Endothelial cell (in vitro differentiated cells): ENCODE results near the gene MBTPS2. TPM values are rescaled to one million over a fixed set of nuclear protein-coding genes. Genes with fewer than 3 reads are reported as not detected.
A peak's percentile ranks its signal among the peaks of the same experiment; 100 is the strongest.

Experiments used
- DNase-seq: peaks from one replicate; pipeline ENCODE4 v3.0.0; 2021; ENCODE audit warnings: low spot score
- H3K27ac Mint-ChIP-seq: one replicate; pipeline ENCODE4 v1.8.0; 2021; ENCODE audit warnings: mixed read lengths, inconsistent platforms; ENCODE audit not compliant: unreplicated experiment
- H3K27me3 Mint-ChIP-seq: one replicate; pipeline ENCODE4 v1.8.0; 2021; ENCODE audit warnings: mild to moderate bottlenecking, moderate library complexity, mixed read lengths, inconsistent platforms; ENCODE audit not compliant: unreplicated experiment
- H3K36me3 Mint-ChIP-seq: one replicate; pipeline ENCODE4 v1.8.0; 2021; ENCODE audit warnings: mild to moderate bottlenecking, low read depth, mixed read lengths, inconsistent platforms; ENCODE audit not compliant: unreplicated experiment
- H3K4me1 Mint-ChIP-seq: one replicate; pipeline ENCODE4 v1.8.0; 2021; ENCODE audit warnings: mild to moderate bottlenecking, mixed read lengths, inconsistent platforms; ENCODE audit not compliant: unreplicated experiment
- H3K4me3 Mint-ChIP-seq: one replicate; pipeline ENCODE4 v1.8.0; 2021; ENCODE audit warnings: mild to moderate bottlenecking, mixed read lengths, inconsistent platforms; ENCODE audit not compliant: unreplicated experiment
- H3K9me3 Mint-ChIP-seq: one replicate; pipeline ENCODE4 v1.8.0; 2021; ENCODE audit warnings: mixed read lengths, inconsistent platforms; ENCODE audit not compliant: unreplicated experiment
- CTCF ChIP-seq: fragments of 200-600 bp; sonication (generic); IDR thresholded peaks from one replicate; pipeline ENCODE4 v1.5.0; 2021; ENCODE audit warnings: antibody characterized with exemption; ENCODE audit not compliant: unreplicated experiment
- long read RNA-seq: library from polyadenylated mRNA; unstranded; transcript quantifications from one replicate; pipeline ENCODE4 v2.0.0, GENCODE V29; 2020; ENCODE audit not compliant: unreplicated experiment
- total RNA-seq: library from RNA; stranded (reverse); fragmentation: NEBNext Ultra II Directional; extraction: Animal tissue kit (Norgen Biotek cat#: 25700); gene quantifications from one replicate; pipeline ENCODE4 v1.2.1, GENCODE V29; 2021; ENCODE audit not compliant: unreplicated experiment

Gene MBTPS2
- total RNA-seq, result 9.4 TPM
- long read RNA-seq, partial matches to known transcripts, result 2 of 4 reads
- long read RNA-seq, other reads (novel, unspliced or antisense), result 2 of 4 reads

GRCh38 chrX:21839334-21840192 is at the start of gene MBTPS2:
MBTPS2 (plus strand) TSS chrX:21839617; CDS start chrX:21839735, 118 bp downstream.
- H3K27me3 Mint-ChIP-seq, result peaks cover 3% of the 10 kb centered on the region
- no peaks in the 10 kb centered on the region for H3K36me3 Mint-ChIP-seq
- H3K4me3 Mint-ChIP-seq, result peak within 1 kb of the TSS; percentile 92
- no peak for TF ChIP-seq CTCF
- peak within 1 kb of the TSS; percentile 91 for H3K27ac Mint-ChIP-seq
- H3K9me3 Mint-ChIP-seq, result no peaks in the 10 kb centered on the region
- DNase-seq, result peak; percentile 77
- H3K4me1 Mint-ChIP-seq, result peaks cover under 1% of the 10 kb centered on the region

GRCh38 chrX:21798677-21799219 is 40.7 kb upstream of the MBTPS2 start:
- Mint-ChIP-seq H3K9me3 (no peaks in the 10 kb centered on the region), H3K4me1 (no peaks in the 10 kb centered on the region), H3K4me3 (no peak overlapping the region), H3K36me3 (no peaks in the 10 kb centered on the region), H3K27ac (no peak overlapping the region), H3K27me3 (peaks cover 1% of the 10 kb centered on the region)
- TF ChIP-seq CTCF, result no peak
- DNase-seq, result no peak

GRCh38 chrX:21799767-21800166 is 39.6 kb upstream of the MBTPS2 start:
- Mint-ChIP-seq H3K27me3 (peaks cover 1% of the 10 kb centered on the region), H3K9me3 (no peaks in the 10 kb centered on the region), H3K36me3 (no peaks in the 10 kb centered on the region), H3K27ac (no peak overlapping the region), H3K4me3 (no peak overlapping the region), H3K4me1 (no peaks in the 10 kb centered on the region)
- TF ChIP-seq CTCF, result no peak
- DNase-seq, result no peak

- no peak for TF ChIP-seq CTCF
Observed at GRCh38 chrX:21800344-21800770, 39.1 kb upstream of the MBTPS2 start.

More at GRCh38 chrX:21800344-21800770, 39.1 kb upstream of the MBTPS2 start:
- H3K27ac Mint-ChIP-seq, result no peak overlapping the region
- DNase-seq, result no peak
- no peaks in the 10 kb centered on the region for H3K4me1 Mint-ChIP-seq
- no peaks in the 10 kb centered on the region for H3K9me3 Mint-ChIP-seq
- H3K36me3 Mint-ChIP-seq, result no peaks in the 10 kb centered on the region
- no peak overlapping the region for H3K4me3 Mint-ChIP-seq
- H3K27me3 Mint-ChIP-seq, result peaks cover 1% of the 10 kb centered on the region
